Sigmoid colon (tissue), 3 donors: ENCODE data around the gene SREBF1.

ENCODE experiments used
- POLR2A ChIP-seq, 2 donors: fragments of 450-650 bp; IDR thresholded peaks; one replicate each; pipeline ENCODE4 v1.6.1; 2016; ENCODE audit warnings: antibody characterized with exemption in 2 of 2, mild to moderate bottlenecking in 2 of 2, moderate library complexity in 2 of 2
- TF ChIP-seq, protein P1 (sequence below), 4 experiments: fragments of 450-650 bp in 3 of 4; fragments of 200-600 bp in 1 of 4; IDR thresholded peaks; one replicate each; pipeline ENCODE4 v1.5.1; 2016 to 2019; ENCODE audit warnings: antibody characterized with exemption in 4 of 4, mild to moderate bottlenecking in 3 of 4, moderate library complexity in 2 of 4

DNA sequence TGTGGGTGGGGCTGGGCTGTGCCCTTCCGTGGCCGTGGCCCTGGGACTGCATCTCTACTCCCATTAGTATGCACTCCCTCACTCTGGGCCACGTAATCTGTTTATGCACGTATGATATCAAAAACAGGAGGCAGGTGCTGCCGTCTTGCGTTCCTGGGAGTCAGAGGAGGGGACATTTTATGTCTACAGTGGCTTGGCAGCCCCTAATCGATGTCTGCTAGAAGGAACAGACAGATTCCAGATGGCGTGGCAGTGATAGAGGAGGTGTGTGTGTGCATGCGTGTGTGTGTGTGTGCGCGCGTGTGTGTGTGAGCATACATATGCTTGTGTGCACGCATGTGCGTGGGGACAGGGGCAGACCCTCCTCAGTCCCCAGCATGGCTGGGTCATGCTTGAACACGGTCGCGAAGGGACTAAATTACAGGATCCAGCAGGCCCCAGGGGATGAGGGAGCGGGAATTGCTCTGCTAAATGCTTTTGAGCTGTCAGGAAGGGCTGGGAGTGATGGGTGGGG, 44.7 kb downstream of the SREBF1 start:
- TF ChIP-seq, protein P1, sequence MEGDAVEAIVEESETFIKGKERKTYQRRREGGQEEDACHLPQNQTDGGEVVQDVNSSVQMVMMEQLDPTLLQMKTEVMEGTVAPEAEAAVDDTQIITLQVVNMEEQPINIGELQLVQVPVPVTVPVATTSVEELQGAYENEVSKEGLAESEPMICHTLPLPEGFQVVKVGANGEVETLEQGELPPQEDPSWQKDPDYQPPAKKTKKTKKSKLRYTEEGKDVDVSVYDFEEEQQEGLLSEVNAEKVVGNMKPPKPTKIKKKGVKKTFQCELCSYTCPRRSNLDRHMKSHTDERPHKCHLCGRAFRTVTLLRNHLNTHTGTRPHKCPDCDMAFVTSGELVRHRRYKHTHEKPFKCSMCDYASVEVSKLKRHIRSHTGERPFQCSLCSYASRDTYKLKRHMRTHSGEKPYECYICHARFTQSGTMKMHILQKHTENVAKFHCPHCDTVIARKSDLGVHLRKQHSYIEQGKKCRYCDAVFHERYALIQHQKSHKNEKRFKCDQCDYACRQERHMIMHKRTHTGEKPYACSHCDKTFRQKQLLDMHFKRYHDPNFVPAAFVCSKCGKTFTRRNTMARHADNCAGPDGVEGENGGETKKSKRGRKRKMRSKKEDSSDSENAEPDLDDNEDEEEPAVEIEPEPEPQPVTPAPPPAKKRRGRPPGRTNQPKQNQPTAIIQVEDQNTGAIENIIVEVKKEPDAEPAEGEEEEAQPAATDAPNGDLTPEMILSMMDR (IDR thresholded peaks at IDR 0.05), result no peak
- TF ChIP-seq POLR2A (IDR thresholded peaks at IDR 0.05), result no peak
